ENCODE results near the gene GTF2F1. TPM values are rescaled to one million over a fixed set of nuclear protein-coding genes. Genes with fewer than 3 reads are reported as not detected.

GTF2F1 gene, protein sequence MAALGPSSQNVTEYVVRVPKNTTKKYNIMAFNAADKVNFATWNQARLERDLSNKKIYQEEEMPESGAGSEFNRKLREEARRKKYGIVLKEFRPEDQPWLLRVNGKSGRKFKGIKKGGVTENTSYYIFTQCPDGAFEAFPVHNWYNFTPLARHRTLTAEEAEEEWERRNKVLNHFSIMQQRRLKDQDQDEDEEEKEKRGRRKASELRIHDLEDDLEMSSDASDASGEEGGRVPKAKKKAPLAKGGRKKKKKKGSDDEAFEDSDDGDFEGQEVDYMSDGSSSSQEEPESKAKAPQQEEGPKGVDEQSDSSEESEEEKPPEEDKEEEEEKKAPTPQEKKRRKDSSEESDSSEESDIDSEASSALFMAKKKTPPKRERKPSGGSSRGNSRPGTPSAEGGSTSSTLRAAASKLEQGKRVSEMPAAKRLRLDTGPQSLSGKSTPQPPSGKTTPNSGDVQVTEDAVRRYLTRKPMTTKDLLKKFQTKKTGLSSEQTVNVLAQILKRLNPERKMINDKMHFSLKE
- total RNA-seq, result 41.6 and 49.9 TPM in 2 replicates

DNA sequence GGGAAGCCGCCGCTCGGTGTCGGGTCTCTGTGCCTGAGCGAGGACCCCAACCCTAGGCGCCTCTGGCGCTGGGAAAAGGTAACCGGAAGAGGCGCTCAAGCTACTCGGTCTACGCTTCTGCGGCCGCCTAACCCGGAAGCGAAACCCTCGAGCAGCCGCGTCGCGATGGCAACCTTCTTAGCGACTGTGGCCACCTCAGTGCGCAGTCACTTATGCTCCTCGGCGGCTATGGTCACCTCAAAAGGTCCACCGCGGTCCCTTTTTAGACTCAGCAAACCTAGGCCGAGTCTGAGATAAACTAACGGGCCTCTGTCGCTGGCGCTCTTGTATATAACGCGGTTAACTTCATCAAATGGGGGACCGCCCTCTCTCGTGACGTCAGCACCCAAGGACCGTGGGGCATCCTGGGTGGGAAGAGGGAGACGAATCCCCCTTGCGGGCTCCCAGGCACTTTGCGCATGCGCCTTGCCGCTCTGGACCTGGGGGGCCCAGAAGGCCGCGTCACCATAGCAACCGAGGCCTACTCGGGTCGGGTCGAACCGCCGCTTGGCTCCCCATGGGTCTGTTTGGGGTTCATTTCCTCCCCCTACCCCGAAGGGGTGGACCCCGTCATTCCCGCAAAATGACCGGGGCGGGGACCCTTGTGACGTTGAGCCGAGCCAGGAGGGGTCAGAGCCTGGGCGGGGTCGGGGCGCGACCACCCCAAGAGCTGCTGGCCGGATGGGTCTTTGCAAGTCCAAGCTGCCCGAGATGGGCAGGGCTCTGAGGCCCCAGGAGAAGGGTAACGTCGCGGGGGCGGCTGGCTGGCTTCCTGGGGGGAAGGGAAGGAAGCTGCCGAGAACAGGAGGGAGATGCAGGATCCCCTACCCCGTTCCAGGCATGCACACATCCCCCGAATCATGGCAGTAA, at the start of gene GTF2F1:
Gene GTF2F1 (minus strand): TSS at position 91 of the 909 bp plus-strand sequence. CDS start 169 bp downstream, outside the sequence.

DNA sequence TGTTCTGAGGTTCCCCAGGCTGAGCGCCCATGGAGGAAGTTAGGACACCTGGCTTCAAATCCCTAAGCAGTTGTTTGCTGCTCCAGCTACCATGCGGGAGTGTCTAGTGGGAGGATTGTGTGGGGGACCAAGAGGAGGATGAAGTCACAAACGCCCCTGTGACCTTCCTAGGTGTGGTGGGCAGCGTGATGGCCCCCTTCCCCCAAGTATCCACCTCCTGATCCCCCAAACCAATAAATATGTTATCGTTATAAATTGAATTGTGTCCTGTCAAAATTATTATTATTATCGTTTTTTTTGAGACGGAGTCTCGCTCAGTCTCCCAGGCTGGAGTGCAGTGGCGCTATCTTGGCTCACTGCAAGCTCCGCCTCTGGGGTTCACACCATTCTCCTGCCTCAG, 40.7 kb upstream of the GTF2F1 start, which contains the start of gene SLC25A41:
Gene SLC25A41 (minus strand): TSS at position 101 of the 400 bp plus-strand sequence. CDS start 70 bp downstream, at position 31.

DNA sequence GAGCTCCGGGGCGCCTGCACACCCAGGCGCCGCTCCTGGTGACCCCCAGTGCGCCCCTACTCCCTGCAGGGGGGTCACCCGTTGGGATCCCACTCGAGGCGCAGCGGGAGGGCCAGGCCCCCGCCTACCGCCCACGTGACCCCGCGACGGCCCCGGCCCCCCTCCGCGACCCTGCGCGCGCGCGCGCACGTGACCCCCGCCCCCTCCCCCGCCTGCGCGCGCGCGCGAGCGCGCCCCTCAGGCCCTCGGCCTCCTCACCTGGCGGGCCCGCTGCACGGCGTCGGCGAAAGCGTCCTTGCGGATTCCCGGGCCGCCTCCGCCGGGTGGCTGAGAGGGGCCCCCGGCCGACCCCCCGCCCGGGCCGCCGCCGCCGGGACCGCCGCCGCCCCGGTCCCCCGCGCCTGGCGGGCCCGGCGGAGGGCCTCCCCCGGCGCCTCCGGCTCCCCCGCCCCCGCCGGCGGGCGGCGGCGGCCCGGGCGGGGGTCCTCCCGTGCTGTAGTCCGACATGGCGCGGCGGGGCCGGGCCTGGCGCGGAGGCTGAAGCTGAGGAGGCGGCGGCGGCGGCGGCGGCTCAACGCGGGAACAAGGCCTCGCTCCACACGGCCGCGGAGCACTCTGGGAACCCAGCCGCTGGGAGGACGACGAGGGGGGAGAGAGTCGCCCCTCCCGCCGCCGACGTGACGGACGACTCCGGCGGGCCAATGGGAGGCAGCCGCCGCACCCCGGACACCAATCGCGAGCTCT, 31.4 kb upstream of the GTF2F1 start, which contains the start of gene KHSRP:
Gene KHSRP (minus strand): TSS at position 617 of the 744 bp plus-strand sequence. CDS start 110 bp downstream, at position 507.

DNA sequence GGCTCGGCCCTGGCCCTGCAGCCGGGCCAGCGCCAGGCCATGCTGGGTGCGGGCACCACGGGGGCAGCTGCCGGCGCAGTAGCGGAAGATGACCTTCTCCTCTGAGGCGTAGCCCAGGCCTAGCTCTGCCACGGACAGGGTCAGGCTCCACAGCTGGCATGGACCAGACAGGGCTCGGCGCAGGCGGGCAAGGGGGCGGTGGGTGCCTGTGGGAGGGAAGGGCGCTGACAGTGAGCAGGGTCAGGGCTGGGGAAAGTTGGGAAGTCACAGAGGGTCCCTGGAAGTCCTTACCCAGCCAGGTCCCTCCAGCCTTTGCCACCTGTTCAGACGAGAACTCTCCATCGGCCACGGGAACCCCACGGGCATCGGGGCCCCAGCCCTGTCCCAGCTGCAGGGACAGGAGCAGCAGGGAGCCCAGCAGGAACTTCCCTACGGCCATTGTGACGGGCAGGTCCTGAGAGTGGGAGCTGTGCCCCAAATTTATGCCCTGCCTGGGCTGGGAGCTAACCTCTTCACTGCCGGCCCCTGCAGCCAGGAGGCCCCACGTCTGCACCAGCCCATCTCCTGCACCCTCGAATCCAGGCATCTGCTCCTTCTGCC, 17.5 kb downstream of the GTF2F1 start, which contains the start of gene PSPN:
Gene PSPN (minus strand): TSS at position 523 of the 600 bp plus-strand sequence. CDS start 84 bp downstream, at position 439.

DNA sequence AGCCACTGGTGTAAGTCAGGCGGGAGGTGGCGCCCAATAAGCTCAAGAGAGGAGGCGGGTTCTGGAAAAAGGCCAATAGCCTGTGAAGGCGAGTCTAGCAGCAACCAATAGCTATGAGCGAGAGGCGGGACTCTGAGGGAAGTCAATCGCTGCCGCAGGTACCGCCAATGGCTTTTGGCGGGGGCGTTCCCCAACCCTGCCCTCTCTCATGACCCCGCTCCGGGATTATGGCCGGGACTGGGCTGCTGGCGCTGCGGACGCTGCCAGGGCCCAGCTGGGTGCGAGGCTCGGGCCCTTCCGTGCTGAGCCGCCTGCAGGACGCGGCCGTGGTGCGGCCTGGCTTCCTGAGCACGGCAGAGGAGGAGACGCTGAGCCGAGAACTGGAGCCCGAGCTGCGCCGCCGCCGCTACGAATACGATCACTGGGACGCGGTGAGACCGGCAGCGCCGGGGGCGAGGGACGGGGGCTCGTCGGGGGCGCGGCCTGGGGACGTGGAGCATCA, 20.3 kb downstream of the GTF2F1 start, which contains the start of gene ALKBH7:
Gene ALKBH7 (plus strand): TSS at position 201 of the 502 bp plus-strand sequence. CDS start 27 bp downstream, at position 228.

DNA sequence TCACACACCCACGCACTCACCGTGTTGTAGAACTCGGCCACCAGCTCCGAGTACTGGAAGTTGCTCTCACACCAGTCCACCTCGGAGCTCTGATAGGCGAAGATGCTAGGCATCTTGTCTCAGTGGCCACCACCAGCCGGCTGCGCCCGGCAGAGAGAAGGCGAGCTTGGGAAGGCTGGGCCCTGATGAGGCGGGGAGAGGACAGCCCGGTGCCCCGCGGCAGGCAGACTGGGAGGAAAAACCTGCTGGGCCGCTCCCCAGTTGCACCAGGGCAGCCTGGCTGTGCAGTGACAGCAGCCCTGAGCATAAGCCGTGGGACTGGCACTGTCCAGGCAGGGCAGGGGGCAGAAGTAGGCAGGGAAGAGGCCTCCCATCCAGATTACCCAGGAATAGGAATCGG, 59.5 kb downstream of the GTF2F1 start, which contains the start of gene ACER1:
Gene ACER1 (minus strand): TSS at position 174 of the 400 bp plus-strand sequence. CDS start 61 bp downstream, at position 113.

Other genes with a start within 250 kb of the GTF2F1 start
- 22.5 and 23.9 TPM in 2 replicates for gene MLLT1, start 113.2 kb downstream of the GTF2F1 start, total RNA-seq
- gene ACER1, start 59.6 kb downstream of the GTF2F1 start, total RNA-seq, result not detected in 2 replicates
- 147 and 276 TPM in 2 replicates for gene CLPP, start 31.6 kb downstream of the GTF2F1 start, total RNA-seq
- gene ALKBH7, start 20.4 kb downstream of the GTF2F1 start, total RNA-seq, result 46.3 and 69.2 TPM in 2 replicates
- gene PSPN, start 17.2 kb downstream of the GTF2F1 start, total RNA-seq, result under 0.01 and 0.89 TPM in 2 replicates
- 158 and 168 TPM in 2 replicates for gene KHSRP, start 31.6 kb upstream of the GTF2F1 start, total RNA-seq
- not detected in 2 replicates for gene SLC25A41, start 40.6 kb upstream of the GTF2F1 start, total RNA-seq
- gene SLC25A23, start 66.6 kb upstream of the GTF2F1 start, total RNA-seq, result 13.1 and 14.1 TPM in 2 replicates
- not detected in 2 replicates for gene CRB3, start 71.1 kb upstream of the GTF2F1 start, total RNA-seq
- 0.29 TPM in 1 of 2 replicates, not detected in the other for gene DENND1C, start 88.6 kb upstream of the GTF2F1 start, total RNA-seq
- gene TUBB4A, start 109.1 kb upstream of the GTF2F1 start, total RNA-seq, result not detected in 2 replicates
- 1.2 and 1.6 TPM in 2 replicates for gene TNFSF9, start 137.9 kb upstream of the GTF2F1 start, total RNA-seq
- not detected in 2 replicates for gene CD70, start 198.0 kb upstream of the GTF2F1 start, total RNA-seq